HG02623 (cell line): ENCODE measurements around the gene SLAIN1.
A peak's percentile ranks its signal among the peaks of the same experiment; 100 is the strongest.
"Not testable (repeated sequence)": the region's sequence is repeated elsewhere in the genome, so short reads cannot be mapped to it uniquely, and the experiment has no call there.

Experiments used
- ATAC-seq: cut with Tn5 transposase; IDR thresholded peaks from one replicate; pipeline ENCODE4 v1.9.1; 2021; ENCODE audit warnings: moderate library complexity; ENCODE audit not compliant: unreplicated experiment

SLAIN1 gene

DNA sequence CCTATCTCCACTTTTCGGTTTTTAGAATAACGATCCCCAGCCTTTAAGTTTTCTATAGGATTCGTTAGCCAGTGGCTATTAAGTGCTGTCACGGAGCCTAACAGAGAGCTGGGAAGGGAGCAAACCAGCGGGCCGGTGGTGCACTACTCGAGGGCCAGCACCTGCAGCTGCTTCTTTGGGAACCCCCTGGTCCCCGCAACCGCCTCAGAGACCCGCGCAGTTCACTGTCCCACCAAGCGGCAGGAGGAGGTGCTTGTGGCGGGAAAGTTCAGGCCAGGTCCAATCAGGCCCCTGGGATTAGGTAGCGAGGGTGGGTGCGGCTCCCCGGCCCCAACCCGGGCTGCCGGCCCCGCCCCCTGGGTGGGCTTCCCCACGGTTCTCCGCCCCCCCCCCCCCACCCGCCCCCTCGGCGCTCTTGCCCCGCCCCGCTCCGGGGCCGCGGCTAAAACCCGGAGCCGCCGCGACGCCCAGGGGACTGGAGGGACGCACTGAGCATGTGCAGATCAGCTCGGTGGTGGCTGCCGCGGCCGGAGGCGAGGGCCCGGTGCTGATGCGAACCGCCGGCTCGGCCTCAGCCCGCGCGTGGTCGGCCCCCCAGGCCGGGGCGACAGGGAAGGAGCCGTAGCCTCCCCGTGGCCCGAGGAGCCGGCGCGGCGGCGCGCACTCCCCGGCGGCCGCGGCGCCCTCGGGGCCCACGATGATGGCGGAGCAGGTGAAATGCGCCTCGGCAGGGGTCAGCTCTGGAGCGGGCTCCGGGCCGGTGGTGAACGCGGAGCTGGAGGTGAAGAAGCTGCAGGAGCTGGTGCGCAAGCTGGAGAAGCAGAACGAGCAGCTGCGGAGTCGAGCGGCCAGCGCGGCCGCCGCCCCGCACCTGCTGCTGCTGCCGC lies at the start of gene SLAIN1:
SLAIN1 (plus strand) TSS at position 471 of the 887 bp plus-strand sequence; CDS start at position 698, 227 bp downstream.
- ATAC-seq = peak; percentile 67

DNA sequence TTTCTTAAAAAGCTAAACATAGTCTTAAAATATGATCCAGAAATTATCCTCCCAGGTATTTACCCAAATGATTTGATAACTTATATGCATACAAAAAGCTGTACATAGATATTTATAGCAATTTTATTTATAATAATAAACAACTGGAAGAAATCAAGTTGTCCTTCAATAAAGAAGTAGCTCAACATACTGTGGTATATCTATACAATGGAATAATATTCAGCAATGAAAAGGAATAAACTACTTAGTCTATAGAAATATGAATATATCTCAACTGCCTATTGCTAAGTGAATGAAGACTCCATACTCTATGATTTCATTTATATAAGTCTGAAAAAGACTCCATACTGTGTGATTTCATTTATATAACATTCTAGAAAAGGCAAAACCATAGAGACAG lies 47.1 kb upstream of the SLAIN1 start:
- ATAC-seq = no peak

DNA sequence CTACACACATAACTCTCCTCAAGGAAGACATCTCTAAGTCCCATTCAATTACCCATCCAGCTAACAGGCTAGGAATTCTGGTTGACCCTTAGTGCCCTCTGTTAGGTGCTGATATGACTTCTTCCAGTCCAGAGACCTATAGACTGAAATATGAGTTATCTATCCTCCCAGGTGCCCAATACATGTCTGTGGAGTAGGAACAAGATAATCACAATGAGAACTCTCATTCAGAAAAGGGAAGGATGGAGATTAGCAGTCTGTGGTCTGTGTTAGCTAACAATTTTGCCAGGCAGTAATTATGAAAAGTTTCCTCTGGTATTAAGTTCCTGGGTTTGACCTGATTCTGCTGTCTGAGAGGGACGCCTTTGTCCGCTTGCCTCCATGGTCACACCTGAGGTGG lies 44.2 kb upstream of the SLAIN1 start:
- ATAC-seq = no peak

DNA sequence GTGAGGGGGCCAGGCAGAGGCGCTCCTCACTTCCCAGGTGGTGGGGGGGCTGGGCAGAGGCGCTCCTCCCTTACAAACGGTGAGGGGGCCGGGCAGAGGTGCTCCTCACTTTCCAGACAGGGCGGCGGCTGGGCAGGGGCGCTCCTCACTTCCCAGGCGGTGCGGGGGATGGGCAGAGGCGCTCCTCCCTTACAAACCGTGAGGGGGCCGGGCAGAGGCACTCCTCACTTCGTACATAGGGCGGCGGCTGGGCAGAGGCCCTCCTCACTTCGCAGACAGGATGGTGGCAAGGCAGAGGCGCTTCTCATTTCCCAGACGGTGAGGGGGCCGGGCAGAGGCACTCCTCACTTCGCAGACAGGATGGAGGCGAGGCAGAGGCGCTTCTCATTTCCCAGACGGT lies 37.5 kb upstream of the SLAIN1 start:
- not testable (repeated sequence) for ATAC-seq

DNA sequence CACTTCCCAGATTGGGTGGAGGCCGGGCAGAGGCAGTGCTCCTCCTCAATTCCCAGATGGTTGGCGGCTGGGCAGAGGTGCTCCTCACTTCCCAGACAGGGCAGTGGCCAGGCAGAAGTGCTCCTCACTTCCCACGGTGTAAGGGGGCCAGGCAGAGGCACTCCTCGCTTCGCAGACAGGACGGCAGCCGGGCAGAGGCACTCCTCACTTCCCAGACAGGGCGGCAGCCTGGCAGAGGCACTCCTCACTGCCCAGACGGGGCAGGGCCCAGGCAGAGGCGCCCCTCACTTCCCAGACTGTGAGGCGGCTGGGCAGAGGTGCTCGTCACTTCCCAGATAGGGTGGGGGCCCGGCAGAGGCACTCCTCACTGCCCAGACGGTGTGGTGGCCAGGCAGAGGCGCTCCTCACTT lies 36.6 kb upstream of the SLAIN1 start:
- ATAC-seq = no peak

DNA sequence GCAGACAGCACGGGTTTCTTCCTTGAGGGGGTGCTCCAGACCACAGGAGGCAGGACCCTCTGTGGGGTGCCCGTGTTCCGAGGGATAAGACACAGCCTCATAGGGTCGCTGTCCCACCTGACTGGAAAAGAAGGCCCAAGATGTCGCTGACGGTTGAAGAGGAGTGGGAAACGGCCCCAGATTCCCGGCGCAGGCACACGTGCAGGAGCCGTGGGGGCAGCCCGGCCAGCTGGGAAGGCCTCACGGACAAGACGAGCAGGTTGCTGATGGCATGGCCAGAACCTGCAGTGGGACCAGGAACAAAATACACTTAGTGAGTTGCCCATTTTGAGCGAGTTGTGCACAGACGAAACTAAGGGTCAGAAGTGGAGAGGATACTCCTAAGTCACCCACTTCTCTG lies 35.2 kb upstream of the SLAIN1 start:
- not testable (repeated sequence) for ATAC-seq

DNA sequence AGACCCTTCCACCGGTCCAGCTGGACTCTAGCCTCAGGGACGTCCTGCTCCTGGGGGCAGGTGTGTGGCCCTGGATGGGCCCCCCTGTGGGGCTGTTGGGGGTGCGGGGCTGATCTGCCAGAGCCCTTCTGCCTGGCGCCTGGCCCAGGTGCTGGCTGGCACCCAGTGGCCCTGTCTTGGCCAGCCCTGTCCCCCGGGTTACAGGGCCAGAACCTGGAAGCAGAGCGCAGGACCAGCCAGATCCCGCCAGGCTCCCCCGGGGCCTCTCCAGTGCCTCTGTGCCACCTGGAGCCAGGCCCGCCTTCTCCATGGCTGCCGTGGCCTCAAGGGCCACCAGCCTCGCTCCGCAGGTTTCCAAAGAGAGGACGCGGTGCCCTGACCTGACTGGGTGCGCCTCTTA lies 34.7 kb upstream of the SLAIN1 start:
- not testable (repeated sequence) for ATAC-seq

DNA sequence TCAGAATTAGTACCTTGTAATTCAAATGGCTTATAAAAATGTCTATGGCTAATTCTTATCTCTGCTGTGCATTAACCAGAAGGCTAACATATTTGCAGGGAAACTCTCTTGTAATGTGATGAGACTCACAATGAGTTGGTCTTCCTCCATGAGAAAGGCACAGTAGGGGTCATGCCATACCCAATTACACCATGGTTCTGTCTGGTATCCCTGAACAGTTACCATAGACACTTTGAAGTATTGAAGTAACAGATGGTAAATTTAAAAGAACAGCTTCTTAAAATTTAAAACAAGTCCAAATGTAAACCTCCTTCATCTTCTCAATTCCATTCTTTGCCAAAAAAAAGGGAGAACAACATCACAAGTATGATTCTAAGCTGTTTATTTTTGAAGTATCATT lies 22.6 kb upstream of the SLAIN1 start:
- no peak for ATAC-seq

DNA sequence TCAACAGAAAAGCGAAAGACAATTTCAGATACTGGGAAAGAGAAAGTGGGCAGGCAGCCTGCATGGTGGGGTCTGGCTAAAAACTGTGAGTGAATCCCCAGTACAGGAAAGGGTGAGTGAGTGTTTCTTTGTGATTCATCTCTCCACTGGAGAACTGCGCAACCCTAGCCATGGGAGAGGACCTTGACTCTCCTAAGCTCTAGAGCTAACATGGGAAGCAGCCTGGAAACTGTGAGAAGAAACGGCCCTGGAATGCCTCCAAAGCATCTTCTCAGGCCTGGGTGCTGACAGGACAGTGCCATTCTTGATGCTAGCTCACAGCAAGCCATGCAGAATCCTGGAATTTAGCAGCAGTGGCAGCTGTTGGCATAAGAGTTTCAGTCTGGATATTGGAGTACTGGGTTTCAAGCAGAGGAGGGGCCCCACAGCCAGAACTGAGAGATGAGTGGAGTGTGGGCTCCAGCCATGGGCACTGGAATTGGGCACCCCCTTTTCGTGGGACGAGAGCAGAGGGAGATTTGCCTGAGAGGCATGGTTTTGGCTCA lies 18.7 kb upstream of the SLAIN1 start:
- no peak for ATAC-seq

DNA sequence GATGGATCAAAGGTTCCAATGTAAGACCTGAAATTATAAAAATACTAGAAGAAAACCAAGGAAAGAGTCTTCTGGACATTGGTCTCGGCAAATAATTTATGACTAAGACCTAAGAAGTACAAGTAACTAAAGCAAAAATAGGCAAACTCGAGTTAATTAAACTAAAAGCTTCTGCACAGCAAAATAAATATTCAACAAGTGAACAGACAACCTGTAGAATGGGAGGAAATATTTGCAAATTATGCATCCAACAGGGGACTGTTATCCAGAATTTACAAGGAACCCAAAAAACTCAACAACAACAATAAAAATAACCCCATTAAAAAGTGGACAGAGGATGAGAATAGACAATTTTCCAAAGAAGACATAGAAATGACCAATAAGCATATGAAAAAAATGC lies 9.7 kb upstream of the SLAIN1 start:
- no peak for ATAC-seq

DNA sequence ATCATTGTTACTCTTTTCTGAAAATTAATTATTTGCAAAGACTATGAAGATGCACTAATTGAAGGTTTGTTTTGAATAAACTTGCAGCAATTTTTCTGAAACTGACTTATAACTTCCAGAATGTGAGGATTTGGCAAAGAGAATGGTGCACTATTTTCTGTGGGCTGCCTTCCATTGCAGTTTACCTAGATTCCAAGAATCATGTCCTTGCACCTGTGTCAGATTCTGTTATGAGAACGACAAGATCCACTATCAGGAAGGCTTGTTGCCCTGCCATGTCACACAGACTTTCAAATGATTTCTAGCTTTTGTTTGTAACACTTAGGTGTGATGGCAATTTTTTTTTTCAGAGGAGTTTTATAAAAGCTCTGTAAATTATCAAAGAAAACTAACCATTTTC lies 5.6 kb upstream of the SLAIN1 start:
- ATAC-seq = no peak

DNA sequence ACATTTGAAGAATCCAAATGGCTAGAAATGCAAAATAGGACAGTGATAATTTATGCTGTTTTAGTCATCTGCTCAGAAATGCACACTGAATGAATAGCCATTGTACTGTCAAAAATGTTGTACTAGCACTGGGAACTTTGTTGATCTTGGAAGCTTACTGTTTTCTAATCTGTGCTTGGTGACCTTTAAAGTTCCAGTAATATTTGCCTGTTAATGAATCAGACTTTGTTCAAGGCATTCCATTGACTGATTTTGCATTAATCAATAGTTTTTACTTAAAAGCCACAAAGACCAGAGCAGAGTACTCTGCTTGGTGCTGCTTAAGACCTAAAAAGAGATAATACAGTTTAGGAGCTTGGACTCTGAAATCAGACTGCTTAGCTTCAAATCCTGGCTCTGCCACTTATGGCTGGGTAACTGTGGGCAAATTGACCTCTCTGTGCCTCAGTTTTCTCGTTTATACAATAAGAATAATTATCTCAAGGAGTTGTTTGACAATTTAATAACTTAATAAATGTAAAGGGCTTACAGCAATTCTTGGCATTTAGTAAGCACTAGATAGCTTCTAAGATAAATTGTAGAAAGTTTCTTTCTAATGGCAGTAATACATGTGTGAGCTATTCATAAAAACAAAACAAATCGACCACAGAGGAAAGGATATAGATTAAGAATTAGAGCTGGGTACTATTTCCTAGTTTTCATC lies 4.6 kb upstream of the SLAIN1 start:
- ATAC-seq = no peak

DNA sequence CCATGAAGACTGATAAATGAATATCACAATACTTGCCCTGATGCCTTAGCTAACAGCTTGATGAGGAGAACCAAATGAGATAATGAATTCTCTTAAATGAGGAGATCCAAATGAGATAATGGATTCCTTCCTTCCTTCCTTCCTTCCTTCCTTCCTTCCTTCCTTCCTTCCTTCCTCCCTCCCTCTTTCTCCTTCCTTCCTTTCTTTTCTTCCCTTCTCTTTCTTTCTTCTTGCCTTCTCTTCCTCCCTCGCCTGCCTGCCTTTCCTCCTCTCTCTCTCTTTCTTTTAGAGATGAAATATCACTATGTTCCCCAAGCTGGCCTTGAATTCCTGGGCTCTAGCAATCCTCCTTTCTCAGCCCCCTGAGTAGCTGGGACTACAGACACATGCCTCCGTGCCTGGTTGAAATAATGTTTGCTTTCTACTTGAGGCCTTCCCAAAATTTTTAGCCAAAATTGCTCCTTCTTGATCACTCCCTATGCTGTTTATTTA lies 4.0 kb upstream of the SLAIN1 start:
- no peak for ATAC-seq

DNA sequence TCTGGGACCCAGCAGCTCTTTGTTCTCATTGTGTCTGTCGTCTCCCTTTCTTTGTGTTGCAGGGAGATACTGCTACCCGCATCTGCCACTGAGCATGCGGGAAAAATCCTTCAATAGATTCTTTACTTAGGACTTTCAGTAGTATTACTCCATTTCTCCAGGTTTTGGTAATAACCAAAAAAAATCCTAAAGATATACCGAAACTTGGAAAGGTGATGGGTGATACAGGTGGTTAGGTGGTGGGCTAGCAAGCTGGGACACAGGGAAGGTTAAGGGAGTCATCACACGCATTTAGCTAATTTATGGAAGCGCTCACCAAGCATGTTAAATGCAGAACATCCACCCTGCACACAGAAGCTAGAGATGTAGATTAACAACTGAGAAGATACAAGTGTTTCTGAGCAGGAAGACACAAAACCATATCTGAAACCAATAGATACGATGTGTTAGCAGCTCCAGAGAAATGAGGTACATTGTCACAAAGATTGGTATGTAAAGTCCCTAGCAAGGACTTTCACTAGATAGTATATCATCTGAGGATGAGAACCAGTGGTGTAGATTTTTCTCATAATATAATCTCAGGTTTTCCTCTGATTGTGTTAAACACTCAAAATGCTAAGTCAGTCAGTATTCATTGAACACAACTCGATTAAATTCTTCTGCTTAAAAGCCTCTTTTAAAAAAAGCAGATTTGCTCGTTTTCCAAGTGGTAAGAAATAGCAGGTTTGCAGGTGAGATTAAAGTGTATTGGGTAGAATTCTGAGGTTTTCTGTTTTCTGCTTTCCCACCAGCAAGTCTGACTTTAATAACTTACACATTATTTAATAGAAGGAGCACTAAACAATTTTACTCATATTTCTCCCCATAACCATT lies 1.2 kb upstream of the SLAIN1 start:
- ATAC-seq = no peak

DNA sequence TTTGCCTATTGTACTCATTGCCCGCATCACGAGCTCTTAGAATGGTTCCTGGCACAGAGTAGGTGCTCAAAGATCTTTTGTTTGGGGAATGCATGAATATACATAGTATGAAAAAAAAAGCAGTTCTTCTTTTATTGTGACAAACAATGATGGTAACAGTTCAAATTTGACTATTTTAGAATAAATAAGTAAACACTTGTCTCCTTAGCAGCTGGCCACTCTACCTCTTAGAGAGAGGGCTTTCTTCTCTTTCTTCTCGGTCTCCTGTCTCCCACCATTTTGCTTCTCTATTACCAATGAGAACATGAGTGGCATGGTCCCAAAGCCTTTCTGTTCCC lies 639 bp upstream of the SLAIN1 start:
- ATAC-seq = peak; percentile 2

DNA sequence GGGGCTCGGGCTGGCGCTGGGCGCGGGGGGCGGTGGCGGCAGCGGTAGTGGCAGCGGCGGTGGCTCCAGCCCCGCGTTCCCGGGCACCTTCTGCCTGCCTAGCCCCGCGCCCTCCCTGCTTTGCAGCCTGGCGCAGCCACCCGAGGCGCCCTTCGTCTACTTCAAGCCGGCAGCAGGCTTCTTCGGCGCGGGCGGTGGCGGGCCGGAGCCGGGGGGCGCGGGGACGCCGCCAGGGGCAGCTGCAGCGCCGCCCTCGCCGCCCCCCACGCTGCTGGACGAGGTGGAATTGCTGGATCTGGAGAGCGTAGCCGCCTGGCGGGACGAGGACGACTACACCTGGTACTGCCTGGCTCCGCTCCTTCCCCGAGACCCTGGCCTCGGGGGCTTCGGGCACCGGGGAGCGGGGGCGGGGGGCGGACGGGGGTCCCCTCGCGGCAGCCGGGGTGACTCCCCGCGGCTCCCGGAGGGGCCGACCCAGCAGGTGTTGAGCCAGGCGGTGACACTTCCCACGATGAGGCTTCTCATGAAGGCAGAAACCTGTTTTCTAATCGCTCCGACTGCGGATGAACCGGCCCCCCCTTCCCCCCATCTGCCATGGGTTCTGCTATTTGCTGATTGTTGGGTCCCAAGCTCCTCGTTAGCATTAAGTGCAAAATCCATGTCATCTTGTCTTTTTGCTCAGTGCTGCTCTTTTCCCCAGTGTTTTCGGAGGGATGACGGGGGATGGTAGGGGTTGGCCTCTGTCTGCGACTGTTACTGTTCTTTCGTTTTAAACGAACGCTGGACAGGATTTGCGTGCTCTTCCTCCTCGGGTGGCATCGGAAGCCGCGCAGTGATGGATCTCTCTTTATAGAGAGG lies 943 bp downstream of the SLAIN1 start:
- peak; percentile 20 for ATAC-seq

DNA sequence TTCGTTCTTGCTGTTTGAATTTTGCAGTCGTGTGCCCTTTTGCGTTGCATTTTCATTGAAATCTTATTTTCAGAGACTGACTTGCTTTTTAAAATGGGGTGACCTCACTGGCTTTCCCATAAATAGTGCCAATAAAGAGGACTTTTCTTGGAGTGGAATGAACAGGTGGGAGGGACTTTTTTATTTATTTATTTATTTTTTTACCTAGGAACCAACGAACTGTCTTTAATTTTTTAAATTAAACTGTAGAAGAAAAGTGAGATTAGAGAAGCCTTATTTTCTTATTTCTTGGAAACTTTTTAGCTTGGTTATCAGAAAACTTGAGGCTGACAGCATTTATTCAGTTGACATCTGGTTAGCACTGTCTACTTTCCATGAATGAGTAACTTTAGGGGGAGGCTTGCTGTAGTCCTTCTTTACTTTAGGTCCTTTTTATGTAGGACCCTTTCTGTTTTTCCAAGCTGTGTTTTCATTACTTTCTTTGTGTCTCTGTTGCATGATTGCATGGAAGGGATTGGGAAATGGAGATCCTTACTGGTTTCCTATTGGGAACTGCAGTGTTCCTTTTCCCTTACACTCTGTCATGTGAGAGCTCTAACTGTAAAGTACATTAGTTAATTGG lies 1.7 kb downstream of the SLAIN1 start:
- ATAC-seq = no peak

DNA sequence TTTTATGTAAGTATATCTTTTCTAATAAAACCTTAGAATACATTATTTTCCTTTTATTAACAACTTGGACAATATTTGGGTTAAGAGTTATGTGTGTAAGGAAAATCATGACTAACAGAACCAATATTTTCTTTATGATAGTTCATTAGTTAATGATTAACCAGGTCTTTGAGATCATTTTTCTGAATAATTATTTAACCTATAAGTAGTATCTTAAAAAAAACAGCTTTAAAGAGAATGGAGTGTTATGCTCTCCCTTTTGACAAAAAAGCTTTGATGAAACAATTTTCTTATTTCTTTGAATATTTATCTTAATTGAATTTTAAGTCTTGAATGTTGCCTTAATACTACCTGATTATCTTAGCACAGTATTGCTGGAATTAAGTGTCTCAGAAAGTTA lies 3.8 kb downstream of the SLAIN1 start:
- no peak for ATAC-seq

DNA sequence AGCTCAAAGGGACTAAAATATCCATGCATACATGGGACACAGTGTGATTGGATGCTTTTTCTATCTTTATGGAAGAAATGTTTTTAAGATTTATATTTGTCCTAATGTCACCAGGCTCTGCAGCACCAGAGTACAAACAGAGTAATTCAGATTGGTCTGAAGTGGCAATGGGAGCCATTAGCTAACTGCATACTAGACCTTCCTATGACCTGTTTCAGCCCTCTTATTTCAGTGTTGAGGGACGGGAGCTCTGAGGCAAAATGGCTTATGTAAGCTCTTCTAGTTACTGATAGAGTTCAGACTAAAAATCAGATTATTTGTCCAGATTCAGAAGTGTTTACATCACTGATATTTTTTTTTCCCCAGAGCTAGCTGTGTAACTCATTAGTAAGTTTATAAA lies 4.9 kb downstream of the SLAIN1 start:
- ATAC-seq = no peak

DNA sequence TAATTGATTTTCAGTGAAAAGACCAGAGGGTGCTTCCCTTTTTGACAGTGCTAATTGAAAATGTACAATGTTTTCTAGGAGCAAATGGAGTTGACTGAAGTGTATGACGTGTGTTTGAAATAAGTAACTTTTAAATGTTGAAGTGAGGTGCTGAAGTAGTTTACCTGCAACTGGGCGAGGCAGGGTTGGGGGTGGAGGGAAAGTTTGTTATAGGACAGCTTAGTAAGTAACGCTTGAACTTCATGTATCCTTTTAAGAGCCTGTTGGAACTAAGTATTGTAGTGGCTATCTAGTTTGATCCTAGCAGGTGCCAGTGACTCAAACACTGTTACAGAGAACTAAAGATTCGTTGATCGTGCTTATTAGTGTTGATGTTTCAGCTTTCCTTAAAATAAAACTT lies 5.9 kb downstream of the SLAIN1 start:
- no peak for ATAC-seq
